ENCODE measurements around the gene WIF1. TPM values are rescaled to one million over a fixed set of nuclear protein-coding genes. Genes with fewer than 3 reads are reported as not detected.

Gene WIF1
- total and polyA plus RNA-seq, 10 of the 15 experiments (the other 5 are each of a cell fraction or from before 2014, with no cell fraction given): 0.04 to 0.05 (median 0.05) TPM; not detected in 7

DNA sequence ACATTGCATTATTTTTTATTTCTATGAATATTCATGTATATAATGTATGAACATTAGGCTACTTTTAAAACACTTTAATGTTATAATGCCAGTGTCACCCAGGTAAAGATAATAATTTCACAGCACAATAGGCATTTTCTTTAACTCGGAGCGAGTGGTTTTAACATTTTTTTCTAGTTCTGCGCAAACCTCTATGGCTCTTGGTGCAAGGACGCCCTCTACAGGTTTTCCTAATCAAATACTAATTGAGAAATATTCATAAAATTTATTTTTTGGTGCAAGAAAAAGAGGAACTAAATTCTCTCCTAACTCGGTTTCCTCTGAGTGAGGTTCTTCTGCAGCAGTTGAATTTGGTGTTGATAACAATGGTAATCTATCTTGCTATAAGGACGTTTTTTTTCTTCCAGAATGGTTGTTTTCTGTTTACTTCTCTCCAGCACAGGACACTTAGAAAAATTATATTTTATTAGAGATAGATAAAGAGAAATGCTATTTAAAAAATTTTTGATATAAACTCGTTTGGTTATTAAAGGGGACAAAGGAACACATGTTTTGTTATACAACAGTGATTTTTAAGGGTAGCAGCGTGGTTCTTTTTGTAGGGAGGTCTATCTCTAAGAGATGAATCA, 2.4 kb upstream of the WIF1 start (continued):
- TF ChIP-seq BMI1 (IDR thresholded peaks at IDR 0.05; ENCODE audit: borderline replicate concordance) (no peak), GABPA (IDR thresholded peaks at IDR 0.05; ENCODE audit: low read depth) (no peak), ZNF384 (IDR thresholded peaks at IDR 0.05; ENCODE audit: borderline replicate concordance, low read depth, low read length) (peak; percentile 82; the same call in 1 of the 2 replicates), KLF5 (IDR thresholded peaks at IDR 0.05; ENCODE audit: partially characterized antibody) (no peak), SMC3 (IDR thresholded peaks at IDR 0.05; ENCODE audit: borderline replicate concordance, low read length) (peak; percentile 70), TAF1 (IDR thresholded peaks at IDR 0.05; ENCODE audit: borderline replicate concordance, low read depth, low read length) (no peak), CTCF (IDR thresholded peaks at IDR 0.05 in 2 of 3, conservative IDR thresholded peaks at IDR 0.05 in 1 of 3; ENCODE audit: control insufficient read depth in 2 of 3, extremely low read depth in 1 of 3, insufficient read depth in 1 of 3, low read depth in 3 of 3, low read length in 3 of 3) (peak; percentile 42 to 64 (median 48); a peak in 5 of 6 replicates), CREM (IDR thresholded peaks at IDR 0.05; ENCODE audit: low read depth) (no peak), HSF1 (IDR thresholded peaks at IDR 0.05; ENCODE audit: low read depth, low read length) (no peak), JUNB (IDR thresholded peaks at IDR 0.05) (no peak), EP300 (IDR thresholded peaks at IDR 0.05; ENCODE audit: borderline replicate concordance in 1 of 2, control insufficient read depth in 1 of 2, low read depth in 2 of 2, low read length in 2 of 2) (no peak), TCF12 (IDR thresholded peaks at IDR 0.05; ENCODE audit: low read depth, low read length) (no peak)
